ENCODE measurements around the gene OPCML. TPM values are rescaled to one million over a fixed set of nuclear protein-coding genes. Genes with fewer than 3 reads are reported as not detected.

The OPCML gene
- total RNA-seq, 2 donors from 2014 or later = not detected

- TF ChIP-seq, protein P1, sequence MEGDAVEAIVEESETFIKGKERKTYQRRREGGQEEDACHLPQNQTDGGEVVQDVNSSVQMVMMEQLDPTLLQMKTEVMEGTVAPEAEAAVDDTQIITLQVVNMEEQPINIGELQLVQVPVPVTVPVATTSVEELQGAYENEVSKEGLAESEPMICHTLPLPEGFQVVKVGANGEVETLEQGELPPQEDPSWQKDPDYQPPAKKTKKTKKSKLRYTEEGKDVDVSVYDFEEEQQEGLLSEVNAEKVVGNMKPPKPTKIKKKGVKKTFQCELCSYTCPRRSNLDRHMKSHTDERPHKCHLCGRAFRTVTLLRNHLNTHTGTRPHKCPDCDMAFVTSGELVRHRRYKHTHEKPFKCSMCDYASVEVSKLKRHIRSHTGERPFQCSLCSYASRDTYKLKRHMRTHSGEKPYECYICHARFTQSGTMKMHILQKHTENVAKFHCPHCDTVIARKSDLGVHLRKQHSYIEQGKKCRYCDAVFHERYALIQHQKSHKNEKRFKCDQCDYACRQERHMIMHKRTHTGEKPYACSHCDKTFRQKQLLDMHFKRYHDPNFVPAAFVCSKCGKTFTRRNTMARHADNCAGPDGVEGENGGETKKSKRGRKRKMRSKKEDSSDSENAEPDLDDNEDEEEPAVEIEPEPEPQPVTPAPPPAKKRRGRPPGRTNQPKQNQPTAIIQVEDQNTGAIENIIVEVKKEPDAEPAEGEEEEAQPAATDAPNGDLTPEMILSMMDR (IDR thresholded peaks at IDR 0.05) = no peak
- H3K36me3 ChIP-seq = no peaks in the 10 kb centered on the region
- no peak overlapping the region for H3K4me3 ChIP-seq
- DNase-seq (ENCODE audit: low spot score) (no peak), ATAC-seq (ENCODE audit: insufficient number of reproducible peaks, low FRiP score, low read depth) (no peak)
- H3K27ac ChIP-seq = no peak overlapping the region
- H3K4me1 ChIP-seq (ENCODE audit: control insufficient read depth in 1 of 2, low read depth in 2 of 2) = no peaks in the 10 kb centered on the region
- no peaks in the 10 kb centered on the region for H3K27me3 ChIP-seq (replicated peaks; ENCODE audit: insufficient read depth)
- H3K9me3 ChIP-seq = no peaks in the 10 kb centered on the region
Observed at GRCh38 chr11:132840660-132841059, 691.6 kb downstream of the OPCML start.

GRCh38 chr11:132840191-132840590, 692.1 kb downstream of the OPCML start:
- H3K27ac ChIP-seq = no peak overlapping the region
- no peaks in the 10 kb centered on the region for H3K9me3 ChIP-seq
- no peaks in the 10 kb centered on the region for H3K36me3 ChIP-seq
- no peaks in the 10 kb centered on the region for H3K4me1 ChIP-seq (ENCODE audit: control insufficient read depth in 1 of 2, low read depth in 2 of 2)
- H3K27me3 ChIP-seq (replicated peaks; ENCODE audit: insufficient read depth) = no peaks in the 10 kb centered on the region
- ATAC-seq (ENCODE audit: insufficient number of reproducible peaks, low FRiP score, low read depth) = no peak
- TF ChIP-seq, protein P1 (IDR thresholded peaks at IDR 0.05) = no peak
- H3K4me3 ChIP-seq = no peak overlapping the region
- no peak for DNase-seq (ENCODE audit: low spot score)

GRCh38 chr11:132839236-132839945, 692.9 kb downstream of the OPCML start:
- no peaks in the 10 kb centered on the region for H3K9me3 ChIP-seq
- TF ChIP-seq, protein P1 (IDR thresholded peaks at IDR 0.05) = no peak
- H3K27me3 ChIP-seq (replicated peaks; ENCODE audit: insufficient read depth) = no peaks in the 10 kb centered on the region
- H3K27ac ChIP-seq = no peak overlapping the region
- H3K36me3 ChIP-seq = no peaks in the 10 kb centered on the region
- H3K4me3 ChIP-seq = no peak overlapping the region
- no peak for DNase-seq (ENCODE audit: low spot score)
- H3K4me1 ChIP-seq (ENCODE audit: control insufficient read depth in 1 of 2, low read depth in 2 of 2) = no peaks in the 10 kb centered on the region
- no peak for ATAC-seq (ENCODE audit: insufficient number of reproducible peaks, low FRiP score, low read depth)

- DNase-seq (ENCODE audit: low spot score) (no peak), ATAC-seq (ENCODE audit: insufficient number of reproducible peaks, low FRiP score, low read depth) (no peak)
- Histone ChIP-seq H3K27me3 (replicated peaks; ENCODE audit: insufficient read depth) (no peaks in the 10 kb centered on the region), H3K4me1 (ENCODE audit: control insufficient read depth in 1 of 2, low read depth in 2 of 2) (no peaks in the 10 kb centered on the region), H3K27ac (no peak overlapping the region), H3K9me3 (no peaks in the 10 kb centered on the region), H3K4me3 (no peak overlapping the region), H3K36me3 (no peaks in the 10 kb centered on the region)
- TF ChIP-seq, protein P1 (IDR thresholded peaks at IDR 0.05) = no peak
Observed at GRCh38 chr11:132838627-132839026, 693.7 kb downstream of the OPCML start.

GRCh38 chr11:132831272-132831671, 701.0 kb downstream of the OPCML start:
- Histone ChIP-seq H3K4me3 (no peak overlapping the region), H3K27me3 (replicated peaks; ENCODE audit: insufficient read depth) (no peaks in the 10 kb centered on the region), H3K36me3 (no peaks in the 10 kb centered on the region), H3K27ac (no peak overlapping the region), H3K4me1 (ENCODE audit: control insufficient read depth in 1 of 2, low read depth in 2 of 2) (no peaks in the 10 kb centered on the region), H3K9me3 (no peaks in the 10 kb centered on the region)
- DNase-seq (ENCODE audit: low spot score) (no peak), ATAC-seq (ENCODE audit: insufficient number of reproducible peaks, low FRiP score, low read depth) (no peak)
- TF ChIP-seq, protein P1 (IDR thresholded peaks at IDR 0.05) = no peak

Measured in thoracic aorta (tissue), 2 donors.